ENCODE results near the gene CCDC175.

CCDC175 gene

DNA sequence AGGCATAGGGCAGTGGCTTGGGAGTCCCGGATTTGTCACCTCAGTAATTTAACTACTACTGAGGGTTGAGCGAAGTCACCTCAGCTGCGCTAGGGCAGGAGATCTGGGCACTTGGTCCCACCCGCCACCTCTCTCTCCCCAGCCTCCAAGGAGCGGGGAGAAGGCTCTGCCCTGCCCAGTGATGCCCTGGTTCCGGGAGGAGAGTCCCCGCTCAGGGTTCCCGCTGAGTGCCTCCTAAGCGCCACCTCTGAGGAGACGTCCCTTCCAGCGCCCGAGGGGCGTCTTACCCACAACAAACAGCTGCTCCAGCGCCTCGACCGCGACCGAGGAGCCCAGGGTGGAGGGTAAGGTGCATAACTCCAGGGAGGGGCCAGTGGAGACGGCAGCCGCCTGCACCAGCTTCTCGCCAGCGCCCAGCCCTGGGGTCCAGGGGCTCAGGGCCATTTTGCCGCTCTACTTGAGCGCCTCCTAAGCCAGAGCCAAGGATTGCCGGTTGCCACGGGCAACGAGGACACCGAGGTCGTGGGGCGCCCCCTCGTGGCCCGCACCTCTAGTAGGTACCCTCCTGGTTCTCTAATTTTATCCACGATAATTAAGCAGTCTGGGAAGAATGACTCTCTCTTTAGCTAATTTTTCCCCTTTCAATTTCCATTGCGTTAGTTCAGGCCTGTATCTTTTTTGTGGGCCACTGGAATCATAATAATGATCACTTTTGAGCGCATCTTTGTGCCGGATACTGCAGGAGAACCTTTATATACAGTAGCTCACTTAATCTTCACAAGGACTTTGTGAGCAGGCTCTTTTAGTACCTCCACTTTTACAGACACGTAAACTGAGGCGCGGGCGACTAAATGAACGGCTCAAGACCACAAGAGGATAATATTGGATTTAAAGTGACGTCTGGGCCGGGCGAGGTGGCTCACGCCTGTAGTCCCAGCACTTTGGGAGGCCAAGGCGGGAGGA, at the start of gene CCDC175:
TSS of gene CCDC175 (minus strand) at position 481 of the 963 bp plus-strand sequence. CDS start at position 444, 37 bp downstream.
- peak; percentile 96 for DNase-seq

DNA sequence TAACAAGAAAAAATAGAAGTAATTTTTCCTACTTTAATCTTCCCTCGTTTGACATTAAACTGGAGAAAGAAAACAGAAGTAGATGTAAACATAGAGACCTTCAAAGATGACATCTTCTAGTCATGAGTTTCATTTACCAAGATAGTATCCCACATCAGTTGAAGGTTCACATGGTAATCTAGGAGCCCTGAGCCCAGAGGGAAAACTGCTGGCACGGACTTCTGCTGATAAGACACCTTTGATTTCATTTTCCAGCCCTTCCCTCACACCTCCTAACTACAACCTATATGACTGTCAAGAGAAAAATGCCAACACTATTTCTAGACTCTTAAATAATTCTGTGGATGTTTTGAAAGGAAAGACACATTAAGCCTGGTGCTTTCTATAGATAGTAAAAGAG, 46.0 kb upstream of the CCDC175 start:
- DNase-seq = no peak

DNA sequence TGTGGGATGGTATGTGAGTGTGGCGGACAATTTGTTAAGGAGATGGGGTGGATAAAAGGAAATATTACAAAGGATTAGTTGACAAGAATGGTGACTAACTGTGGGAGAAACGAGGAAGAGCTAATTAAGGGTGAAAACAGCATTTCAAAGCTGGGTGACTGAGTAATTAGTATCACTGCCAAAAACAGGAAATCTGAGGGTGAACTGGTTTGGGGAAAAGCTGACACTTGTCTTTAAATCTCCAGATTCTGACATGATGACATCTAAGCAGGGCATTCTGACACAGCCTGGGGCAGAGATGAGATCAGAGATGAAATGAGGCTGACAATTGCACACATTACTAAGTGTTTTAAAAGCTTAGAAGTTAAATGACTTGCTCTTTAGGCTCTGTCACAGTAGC, 42.4 kb upstream of the CCDC175 start:
- no peak for DNase-seq

DNA sequence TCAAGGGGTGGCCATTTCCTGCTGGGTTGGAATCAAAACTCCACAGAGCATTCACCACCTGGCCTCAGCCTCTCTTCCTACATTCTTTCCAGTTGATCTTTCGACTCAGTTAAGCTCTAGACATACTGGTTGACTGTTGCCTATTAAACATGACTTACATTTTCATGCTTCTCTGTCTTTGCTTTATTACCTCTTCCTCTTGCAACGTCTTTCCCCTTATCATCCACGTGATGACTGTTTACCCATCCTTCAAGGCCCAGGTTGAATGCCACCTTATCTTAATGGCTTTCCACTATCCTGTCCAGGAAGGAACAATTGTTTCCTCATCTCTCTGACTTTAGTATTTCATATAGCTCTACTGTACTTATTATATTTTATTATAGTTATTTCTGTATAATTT, 24.4 kb upstream of the CCDC175 start:
- no peak for DNase-seq

DNA sequence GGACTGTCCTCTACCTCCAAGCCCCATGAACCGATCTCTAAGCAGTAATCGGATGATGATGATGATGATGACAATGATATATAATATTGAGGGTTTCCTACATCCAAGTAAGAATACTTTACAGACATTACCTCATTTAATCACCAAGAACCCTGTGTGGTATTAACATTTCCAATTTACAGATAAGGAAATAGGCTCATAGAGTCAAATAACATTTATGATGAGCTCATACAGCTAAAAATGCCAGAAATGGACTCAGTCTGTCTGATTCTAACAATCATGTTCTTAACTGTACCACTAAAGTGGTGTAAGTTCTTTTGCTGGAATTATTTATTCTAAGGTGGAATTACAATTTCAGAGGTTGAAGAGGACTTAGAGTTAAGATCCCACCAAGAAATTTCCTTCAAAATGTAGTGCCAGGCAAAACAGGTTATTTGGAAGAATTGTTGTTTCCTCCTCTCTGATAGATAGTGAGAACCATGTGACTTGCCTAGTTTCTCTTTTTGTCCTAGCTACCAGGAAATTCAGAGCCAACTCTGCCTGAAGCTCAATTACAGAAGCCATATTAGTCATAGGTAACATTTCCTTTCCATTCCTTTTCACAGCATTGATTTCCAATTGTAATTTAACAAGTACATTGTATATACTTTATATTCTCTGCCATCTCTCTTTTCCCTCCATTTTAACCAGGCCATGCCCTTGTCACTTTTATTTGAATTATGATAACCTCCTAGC, 23.8 kb upstream of the CCDC175 start:
- no peak for DNase-seq

DNA sequence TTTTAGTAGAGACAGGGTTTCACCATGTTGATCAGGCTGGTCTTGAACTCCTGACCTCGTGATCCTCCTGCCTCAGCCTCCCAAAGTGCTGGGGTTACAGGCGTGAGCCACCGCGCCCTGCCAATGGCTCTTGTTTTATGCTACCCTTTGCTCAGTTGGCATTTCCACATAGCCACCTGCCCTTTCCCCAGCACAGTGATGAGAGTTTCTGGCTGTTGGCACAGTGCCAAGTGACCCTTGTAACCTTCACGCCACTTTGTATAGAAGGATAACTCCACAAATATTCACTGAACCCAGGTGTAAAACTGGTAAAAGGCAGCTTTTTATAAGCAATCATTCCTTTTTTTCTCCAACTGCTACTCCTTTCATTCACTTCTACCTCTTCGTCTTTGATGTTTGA, 18.5 kb upstream of the CCDC175 start:
- DNase-seq = no peak

DNA sequence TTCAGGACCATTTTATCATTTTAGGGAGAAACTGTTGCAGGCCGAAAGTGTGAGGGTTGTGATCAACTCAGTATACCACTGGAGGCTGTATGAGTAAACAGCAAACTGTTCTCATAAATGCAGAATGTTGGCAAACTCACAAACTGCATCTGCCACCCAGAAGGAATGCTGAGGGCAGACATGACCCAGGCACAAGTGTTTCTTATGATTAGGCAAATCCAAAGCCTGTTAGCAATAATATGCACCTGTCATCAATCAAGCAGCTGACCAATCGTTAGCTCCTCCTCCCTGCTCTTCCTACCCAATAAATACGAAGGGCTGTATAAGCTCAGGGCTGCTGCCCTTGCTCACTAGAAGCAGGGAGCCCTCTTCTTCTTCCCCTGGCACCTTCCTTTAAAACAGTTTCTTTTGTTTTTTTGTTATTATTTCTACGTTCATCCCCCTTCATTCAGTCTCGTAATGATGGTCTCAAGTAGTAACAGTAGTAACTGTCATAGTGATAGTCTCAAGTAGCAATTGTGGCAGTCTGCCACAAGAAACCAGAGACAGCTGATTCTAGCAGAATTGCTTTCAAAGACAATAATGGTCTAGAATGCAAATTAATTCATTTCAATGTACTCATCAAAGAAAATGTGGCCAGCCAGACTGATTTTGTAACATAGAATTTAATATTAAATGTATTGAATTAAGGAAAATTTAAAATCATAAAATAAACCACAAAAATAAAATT, 15.2 kb upstream of the CCDC175 start:
- DNase-seq = no peak

DNA sequence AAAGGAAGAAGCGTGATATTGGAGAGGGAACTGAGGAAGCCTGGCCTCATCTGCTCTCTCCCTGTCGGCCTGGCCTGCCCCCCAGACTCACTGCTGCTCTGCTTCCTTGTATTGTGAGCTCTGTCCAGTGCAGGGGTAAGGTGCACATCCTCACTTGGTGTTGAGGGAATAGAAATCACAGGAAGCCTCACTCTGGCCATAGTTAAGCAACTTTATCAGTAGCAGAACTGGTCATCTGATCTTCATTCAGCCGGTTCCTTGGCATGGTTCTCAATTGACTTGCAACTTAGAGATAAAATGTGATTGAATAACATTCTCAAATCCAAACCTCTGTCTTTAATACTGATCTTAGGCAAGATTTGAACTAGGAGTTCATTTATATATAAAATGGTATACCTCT, 11.5 kb upstream of the CCDC175 start:
- no peak for DNase-seq

DNA sequence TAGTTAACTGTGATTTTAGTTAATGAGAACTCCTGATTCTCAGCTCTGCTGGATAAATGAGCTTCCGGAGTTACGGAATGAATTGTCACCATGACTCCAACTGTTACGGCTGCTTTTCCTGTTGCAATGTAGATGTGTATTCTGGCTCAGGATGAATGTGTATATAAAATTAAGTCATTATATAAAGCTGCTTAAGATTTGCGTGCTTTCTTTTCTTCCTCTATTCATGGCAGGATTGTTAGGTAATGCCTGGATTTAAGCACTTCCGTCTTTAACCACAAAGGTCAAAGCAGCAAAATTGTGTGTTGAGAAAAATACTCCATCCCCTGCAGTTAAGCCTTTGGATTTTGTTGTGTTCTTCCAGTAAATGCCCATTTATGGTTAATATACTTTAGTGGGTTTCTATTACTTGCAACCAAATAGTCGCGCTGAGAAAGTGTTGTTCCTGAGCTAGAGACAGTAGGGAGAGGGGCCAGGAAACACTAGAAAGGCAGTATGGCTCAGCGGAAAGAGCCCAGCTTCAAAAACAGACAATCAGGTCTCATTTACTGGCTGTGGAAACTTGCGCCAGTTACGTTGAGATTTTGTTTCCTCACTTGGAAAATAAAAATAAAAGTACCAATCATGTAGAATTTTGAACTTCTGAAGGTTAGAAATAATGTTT, 9.4 kb upstream of the CCDC175 start:
- DNase-seq = no peak

DNA sequence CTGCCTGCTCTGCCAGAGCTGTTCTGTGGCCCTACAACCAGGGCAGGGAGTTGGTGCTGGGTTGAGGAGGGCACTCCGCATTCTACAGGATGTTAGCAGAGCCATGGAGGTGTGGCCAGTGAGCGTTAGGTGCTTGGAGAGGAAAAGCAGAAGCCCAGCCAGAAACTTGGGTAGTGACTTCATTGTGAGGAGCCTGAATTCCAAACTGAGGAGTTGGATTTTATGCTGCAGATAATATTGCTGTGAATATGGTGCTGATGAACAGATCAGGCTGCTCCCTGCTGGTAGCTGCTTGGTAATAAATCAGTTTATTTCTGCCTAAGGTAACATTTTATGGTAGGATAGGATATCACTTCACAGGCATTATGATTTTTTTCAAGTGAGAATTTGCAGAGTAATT, 7.1 kb upstream of the CCDC175 start:
- no peak for DNase-seq

DNA sequence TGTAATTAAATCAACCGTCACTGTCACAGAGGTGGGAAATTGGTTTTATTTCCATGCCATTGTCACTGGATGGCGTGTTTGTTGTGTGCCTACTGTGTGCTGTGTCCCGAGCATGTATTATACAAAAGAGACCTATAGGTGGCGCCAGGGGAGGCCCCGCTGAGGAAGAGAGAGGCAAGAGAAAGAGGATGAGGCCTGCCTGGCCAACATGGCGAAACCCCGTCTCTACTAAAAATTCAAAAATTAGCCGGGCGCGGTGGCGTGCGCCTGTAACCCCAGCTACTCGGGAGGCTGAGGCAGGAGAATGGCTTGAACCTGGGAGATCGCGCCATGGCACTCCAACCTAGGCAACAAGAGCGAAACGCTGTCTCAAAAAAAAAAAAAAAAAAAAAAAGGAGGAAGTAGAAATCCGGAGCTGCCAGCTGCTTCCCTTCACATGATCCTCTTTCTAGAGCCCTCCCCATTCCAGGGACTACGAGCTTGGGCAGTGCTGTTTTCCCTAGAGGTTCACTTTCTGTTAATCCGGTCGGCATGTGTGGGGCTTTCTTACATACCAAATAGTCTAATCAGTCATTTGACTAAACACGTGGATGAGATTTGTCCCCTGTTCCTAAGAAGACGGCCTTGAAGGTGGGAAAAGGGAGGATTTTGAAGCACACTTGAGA, 6.4 kb upstream of the CCDC175 start:
- DNase-seq = no peak

DNA sequence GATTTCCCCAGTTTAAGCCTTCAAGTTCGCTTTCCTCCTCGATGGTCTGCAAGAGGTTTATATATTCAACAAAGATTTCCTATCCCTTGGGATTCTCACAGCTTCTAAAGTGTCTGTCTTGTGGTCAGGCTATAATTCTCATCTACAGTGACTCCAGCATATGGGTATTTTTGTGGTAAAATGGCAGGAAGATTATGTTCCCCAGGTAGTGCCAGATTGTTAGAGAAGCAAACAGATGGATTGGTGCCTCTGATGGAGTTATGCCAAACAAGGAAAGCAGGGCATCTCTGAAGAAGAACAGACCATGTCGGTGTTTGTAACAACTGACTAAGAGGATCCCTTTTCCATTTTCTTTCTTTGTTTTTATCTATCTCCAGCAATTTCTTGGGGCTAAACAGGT, 5.5 kb upstream of the CCDC175 start:
- no peak for DNase-seq

DNA sequence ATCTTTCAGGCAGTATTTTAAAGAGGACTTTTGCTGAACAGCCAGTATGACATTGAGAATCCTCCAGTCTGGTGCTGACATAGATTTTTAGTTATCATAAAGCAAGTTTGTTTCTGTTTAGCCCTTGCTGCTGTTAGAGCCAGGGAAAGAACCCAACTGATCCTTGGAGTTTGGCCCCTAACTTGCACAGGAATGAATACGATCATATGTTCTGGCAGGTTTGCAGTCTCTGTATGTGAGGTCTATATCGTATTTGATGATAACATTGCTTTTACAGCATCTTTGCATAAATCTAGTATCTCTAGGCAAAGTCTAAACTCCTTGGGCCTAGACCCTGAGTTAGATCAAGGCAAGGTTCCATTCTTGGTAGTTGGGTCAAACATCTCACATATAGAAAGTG, 4.3 kb upstream of the CCDC175 start:
- DNase-seq = no peak

DNA sequence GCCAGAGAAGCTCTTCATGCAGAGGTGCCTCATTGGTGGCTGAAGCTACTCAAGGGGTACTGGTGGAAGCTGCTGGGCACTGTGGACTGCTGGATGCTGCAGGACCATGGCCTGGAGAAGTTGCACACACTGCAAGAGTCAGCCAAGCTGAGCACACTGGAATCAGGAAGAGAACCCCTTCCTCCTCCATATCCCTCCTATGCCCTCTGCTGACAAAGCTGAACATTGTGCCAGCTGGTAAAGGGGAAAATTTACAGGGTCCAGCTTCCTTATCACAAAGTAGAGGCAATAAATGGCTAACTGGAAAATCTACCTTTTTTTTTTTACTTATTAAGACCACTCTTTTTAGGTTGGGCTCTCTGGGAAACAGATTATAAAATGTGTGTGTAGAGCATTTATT, 6.5 kb downstream of the CCDC175 start:
- no peak for DNase-seq

DNA sequence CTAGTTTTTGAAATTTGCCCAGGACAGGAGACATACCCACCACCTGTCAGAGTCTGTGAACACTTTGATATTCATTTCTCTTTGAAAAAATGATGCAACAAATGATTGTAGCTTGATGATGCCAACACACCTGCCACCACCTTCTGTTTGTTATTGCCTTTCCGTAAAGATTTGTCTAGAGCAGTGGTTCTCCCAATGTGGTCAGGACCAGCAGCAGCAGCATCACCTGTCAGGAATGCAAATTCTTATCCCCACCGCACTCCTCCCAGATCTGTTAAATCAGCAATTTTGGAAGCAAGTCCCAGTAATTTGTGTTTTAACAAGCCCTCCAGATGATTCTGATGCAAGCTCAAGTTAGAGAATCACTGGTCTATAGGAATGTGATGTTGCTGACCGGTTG, 9.9 kb downstream of the CCDC175 start:
- no peak for DNase-seq

DNA sequence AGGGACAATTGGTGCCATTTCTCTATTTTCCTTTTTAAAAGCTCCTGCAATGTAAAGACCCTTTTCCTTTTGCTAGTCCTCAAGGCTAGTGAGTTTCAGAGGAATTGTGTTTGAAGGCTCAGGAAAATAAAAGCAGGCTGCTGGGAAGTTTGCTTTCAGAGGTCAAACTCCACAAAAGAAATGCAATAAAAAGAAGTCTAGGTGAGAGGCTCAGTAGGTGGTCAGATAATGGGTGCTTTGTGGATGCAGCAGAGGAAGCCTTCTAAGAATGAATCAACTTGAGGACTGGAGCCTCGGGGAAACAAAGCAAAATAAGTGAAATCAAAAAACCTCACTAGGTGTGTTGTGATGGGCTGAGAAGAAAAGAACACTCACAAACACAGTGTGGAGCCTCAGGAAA, 10.3 kb downstream of the CCDC175 start:
- no peak for DNase-seq

DNA sequence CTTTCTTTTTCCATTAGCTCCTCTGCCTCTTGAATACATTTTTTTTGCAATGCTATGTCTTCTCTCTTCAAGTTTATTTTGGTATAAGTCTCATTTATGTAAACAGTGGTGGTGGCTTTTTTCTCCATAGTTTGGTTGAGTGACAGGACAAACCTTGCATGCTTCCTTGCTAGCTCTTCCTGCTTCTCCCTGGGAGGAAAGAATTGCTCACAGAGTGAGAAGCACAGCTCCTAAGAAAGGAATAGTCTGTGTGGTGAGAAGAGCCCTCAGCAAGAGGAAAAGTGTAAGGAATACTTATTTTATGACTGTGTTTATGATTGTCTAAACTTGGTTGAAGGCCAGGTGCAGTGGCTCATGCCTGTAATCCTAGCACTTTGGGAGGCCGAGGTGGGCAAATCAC, 11.5 kb downstream of the CCDC175 start:
- DNase-seq = no peak

DNA sequence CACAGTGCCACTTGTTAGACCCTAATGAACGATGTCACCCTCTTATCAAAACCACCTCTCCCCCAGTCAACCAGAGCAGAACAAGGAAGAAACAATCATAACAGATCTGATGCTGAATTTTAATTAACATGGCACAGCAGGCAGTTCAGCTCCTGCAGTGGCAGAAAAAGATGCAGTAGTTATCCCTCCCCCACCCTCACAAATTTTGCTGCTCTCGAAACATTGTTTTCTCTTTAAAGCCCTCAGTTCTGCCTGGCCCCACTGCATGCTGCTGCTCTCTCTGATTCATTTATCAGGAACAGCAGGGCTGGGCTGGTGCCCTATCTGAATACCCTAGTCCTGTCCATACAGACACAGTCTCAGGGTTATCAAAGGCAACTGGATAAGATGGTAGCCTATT, 12.2 kb downstream of the CCDC175 start:
- peak; percentile 68 for DNase-seq

DNA sequence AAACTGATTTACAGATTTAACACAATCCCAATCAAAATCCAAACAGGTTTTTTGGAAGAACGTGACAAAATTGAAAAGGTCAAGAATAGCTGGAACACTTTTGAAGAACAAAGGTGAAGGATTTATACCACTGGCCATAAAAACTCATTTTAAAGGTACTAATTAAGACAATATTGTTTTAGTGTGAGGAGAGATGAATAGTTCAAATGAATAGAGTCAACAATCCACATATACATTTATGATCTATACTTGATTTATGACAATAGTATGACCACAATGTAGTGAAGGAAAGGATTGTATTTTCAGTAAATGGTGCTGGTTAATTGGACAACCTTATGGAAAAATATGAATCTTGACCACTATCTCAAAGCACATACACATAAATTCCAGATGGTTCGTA, 29.3 kb downstream of the CCDC175 start:
- DNase-seq = no peak

DNA sequence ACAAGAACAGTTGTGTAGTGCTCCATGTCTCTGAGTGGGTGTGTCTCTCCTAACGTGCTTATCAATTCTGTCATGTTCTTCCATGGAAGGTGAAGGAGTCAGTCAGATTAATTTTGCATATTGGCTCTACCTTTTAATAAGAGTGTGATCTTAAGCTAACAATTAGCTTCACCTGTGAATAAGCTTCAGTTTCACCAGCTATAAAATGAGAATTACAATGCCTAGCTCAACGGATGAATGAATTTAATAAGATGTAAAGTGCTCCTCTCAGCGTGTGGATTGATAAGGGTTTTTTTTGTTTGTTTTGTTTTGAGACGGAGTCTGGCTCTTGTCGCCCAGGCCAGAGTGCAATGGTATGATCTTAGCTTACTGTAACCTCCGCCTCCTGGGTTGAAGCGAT, 32.7 kb downstream of the CCDC175 start:
- no peak for DNase-seq

DNA sequence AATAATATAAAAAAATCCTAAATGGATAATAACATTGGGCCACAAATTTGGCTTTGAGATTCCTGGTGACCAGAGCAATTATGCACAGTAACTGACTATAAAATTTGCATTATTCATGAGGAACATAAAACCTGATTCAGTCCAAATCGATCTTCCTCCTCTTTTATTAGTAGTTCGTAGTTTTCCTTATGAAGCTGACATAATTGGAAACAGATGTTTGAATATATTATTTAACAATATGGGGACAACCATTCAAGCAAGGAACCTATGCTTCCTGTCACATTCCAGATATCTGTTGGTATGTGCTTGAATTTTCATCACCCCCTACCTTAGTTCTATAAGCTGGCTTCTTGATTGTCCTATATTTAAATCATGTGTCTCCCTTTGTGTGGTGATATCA, 34.9 kb downstream of the CCDC175 start:
- DNase-seq = no peak

DNA sequence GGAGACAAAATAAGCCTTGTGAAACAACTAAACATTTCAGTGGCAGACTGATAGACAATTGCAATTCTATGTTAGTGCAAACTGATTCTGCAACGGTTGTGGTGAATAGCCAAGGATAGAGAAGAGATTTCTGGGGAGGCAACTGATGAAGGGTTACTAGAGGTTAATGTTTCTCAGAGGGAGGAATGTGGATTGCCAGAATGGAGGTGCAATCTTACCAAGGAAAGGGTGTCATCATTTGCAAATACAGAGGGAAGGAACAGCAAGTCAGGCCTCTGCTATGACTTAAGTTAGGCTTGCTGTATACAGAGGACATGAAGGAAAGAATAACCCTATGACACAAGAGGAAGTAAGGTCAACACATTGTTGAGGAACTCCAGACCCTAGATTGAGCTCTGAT, 35.8 kb downstream of the CCDC175 start:
- no peak for DNase-seq

All from retina (tissue), 1 donor.